OCI-LY3 (cell line): ENCODE data around the gene ALDH1L1.

Experiments used
- EZH2phosphoT487 ChIP-seq: fragments of 200-600 bp; shearing (Covaris generic); IDR thresholded peaks from 2 replicates; pipeline ENCODE4 v1.6.1; 2018; ENCODE audit warnings: antibody characterized with exemption, mixed run types, low read depth
- TF ChIP-seq, protein P1 (sequence below): fragments of 200-600, 300-600 bp; sonication (generic); IDR thresholded peaks from 2 replicates; pipeline ENCODE4 v1.5.1; 2014; ENCODE audit warnings: antibody characterized with exemption, low read length, low read depth

DNA sequence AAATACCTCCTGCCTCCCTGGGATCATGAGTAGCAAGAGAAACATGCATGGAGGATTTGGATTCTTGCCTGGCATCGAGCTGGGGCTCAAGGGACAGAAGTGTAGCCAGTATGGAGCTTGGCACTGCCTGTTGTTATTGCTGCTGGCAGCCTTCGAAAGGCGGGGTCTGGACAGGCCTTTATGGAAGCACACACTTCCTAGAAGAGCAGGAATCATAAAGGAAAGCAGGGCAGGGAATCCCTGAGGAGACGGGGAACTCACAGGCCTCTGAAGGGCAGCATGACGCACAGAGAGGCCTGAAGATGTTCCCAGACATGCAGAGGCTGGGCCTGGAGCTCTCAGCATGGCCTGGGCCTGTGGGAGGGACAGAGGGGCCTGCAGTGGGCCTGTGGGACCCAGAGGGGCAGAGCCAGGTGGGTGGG is 77.8 kb downstream of the ALDH1L1 start:
- TF ChIP-seq EZH2phosphoT487, result no peak
- TF ChIP-seq, protein P1, sequence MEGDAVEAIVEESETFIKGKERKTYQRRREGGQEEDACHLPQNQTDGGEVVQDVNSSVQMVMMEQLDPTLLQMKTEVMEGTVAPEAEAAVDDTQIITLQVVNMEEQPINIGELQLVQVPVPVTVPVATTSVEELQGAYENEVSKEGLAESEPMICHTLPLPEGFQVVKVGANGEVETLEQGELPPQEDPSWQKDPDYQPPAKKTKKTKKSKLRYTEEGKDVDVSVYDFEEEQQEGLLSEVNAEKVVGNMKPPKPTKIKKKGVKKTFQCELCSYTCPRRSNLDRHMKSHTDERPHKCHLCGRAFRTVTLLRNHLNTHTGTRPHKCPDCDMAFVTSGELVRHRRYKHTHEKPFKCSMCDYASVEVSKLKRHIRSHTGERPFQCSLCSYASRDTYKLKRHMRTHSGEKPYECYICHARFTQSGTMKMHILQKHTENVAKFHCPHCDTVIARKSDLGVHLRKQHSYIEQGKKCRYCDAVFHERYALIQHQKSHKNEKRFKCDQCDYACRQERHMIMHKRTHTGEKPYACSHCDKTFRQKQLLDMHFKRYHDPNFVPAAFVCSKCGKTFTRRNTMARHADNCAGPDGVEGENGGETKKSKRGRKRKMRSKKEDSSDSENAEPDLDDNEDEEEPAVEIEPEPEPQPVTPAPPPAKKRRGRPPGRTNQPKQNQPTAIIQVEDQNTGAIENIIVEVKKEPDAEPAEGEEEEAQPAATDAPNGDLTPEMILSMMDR, result no peak
